MM.1S (cell line): ENCODE measurements around the gene SPHK2.

ENCODE experiments used
- DNase-seq: peaks from one replicate; pipeline ENCODE4 v3.0.0-alpha.2; 2015
- H2AFZ ChIP-seq: fragments of 300-600 bp; sonication (generic); 2 replicates; pipeline ENCODE4 v1.6.0; 2016; ENCODE audit warnings: antibody characterized with exemption, low read length
- H3F3A ChIP-seq: fragments of 300-600 bp; sonication (generic); 2 replicates; pipeline ENCODE4 v1.6.1; 2016; ENCODE audit warnings: mild to moderate bottlenecking, antibody characterized with exemption, low read length, moderate library complexity, mixed read lengths; ENCODE audit not compliant: insufficient read depth
- H3K27ac ChIP-seq: fragments of 300-600 bp; sonication (generic); 2 replicates; pipeline ENCODE4 v1.5.1; 2016; ENCODE audit warnings: mild to moderate bottlenecking, low read length
- H3K27me3 ChIP-seq: fragments of 300-600 bp; sonication (generic); replicated peaks from 2 replicates; pipeline ENCODE4 v1.6.0; 2016; ENCODE audit warnings: low read length; ENCODE audit not compliant: insufficient read depth
- H3K36me3 ChIP-seq: fragments of 300-600 bp; sonication (generic); replicated peaks from 2 replicates; pipeline ENCODE4 v1.6.1; 2016; ENCODE audit warnings: mild to moderate bottlenecking, low read length, mixed read lengths; ENCODE audit not compliant: insufficient read depth
- H3K4me1 ChIP-seq: fragments of 300-600 bp; sonication (generic); 2 replicates; pipeline ENCODE4 v1.6.1; 2016; ENCODE audit warnings: low read length, mixed read lengths
- H3K4me2 ChIP-seq: fragments of 300-600 bp; sonication (generic); 2 replicates; pipeline ENCODE4 v1.6.0; 2016; ENCODE audit warnings: low read depth, low read length
- H3K4me3 ChIP-seq: fragments of 300-600 bp; sonication (generic); 2 replicates; pipeline ENCODE4 v1.5.1; 2016; ENCODE audit warnings: low read length, mixed read lengths
- H3K79me2 ChIP-seq: fragments of 300-600 bp; sonication (generic); 2 replicates; pipeline ENCODE4 v1.6.1; 2016; ENCODE audit warnings: mixed run types, low read length, mixed read lengths
- H3K9ac ChIP-seq: fragments of 300-600 bp; sonication (generic); 2 replicates; pipeline ENCODE4 v1.6.1; 2016; ENCODE audit warnings: low read length, mixed read lengths
- H3K9me2 ChIP-seq: fragments of 300-600 bp; sonication (generic); replicated peaks from 2 replicates; pipeline ENCODE4 v1.6.1; 2016; ENCODE audit warnings: mild to moderate bottlenecking, low read length, mixed read lengths; ENCODE audit not compliant: insufficient read depth
- H3K9me3 ChIP-seq: fragments of 300-600 bp; sonication (generic); replicated peaks from 2 replicates; pipeline ENCODE4 v1.6.1; 2016; ENCODE audit warnings: mild to moderate bottlenecking, low read length, mixed read lengths; ENCODE audit not compliant: insufficient read depth
- H4K20me1 ChIP-seq: fragments of 300-600 bp; sonication (generic); 2 replicates; pipeline ENCODE4 v1.6.1; 2016; ENCODE audit warnings: mild to moderate bottlenecking, low read length, moderate library complexity, mixed read lengths; ENCODE audit not compliant: insufficient read depth
- CTCF ChIP-seq: fragments of 300-600 bp; sonication (generic); IDR thresholded peaks from 2 replicates; pipeline ENCODE4 v1.5.1; 2016; ENCODE audit warnings: antibody characterized with exemption, low read length, mixed read lengths
- EZH2 ChIP-seq: fragments of 300-600 bp; sonication (generic); optimal IDR thresholded peaks from 2 replicates; pipeline ENCODE3; 2017; ENCODE audit warnings: low read depth, mild to moderate bottlenecking, antibody characterized with exemption, low read length, mixed read lengths
- EZH2phosphoT487 ChIP-seq: fragments of 300-600 bp; sonication (generic); IDR thresholded peaks from 2 replicates; pipeline ENCODE4 v1.6.1; 2018; ENCODE audit warnings: antibody characterized with exemption, low read length

Gene SPHK2

GRCh38 chr19:48646001-48646721 is 26.9 kb downstream of the SPHK2 start, which contains the start of gene CA11:
Gene CA11, minus strand, starts transcription at chr19:48646187. Its CDS starts 555 bp downstream, at chr19:48645632.
- DNase-seq = peak; percentile 82
- no peak within 1 kb of the TSS; the same call in 1 of the 2 replicates for H3K27ac ChIP-seq

GRCh38 chr19:48646722-48647216 is 27.5 kb downstream of the SPHK2 start:
- Histone ChIP-seq H3K9me3 (no peaks in the 10 kb centered on the region), H4K20me1 (no peaks in the 10 kb centered on the region), H3K9me2 (no peaks in the 10 kb centered on the region), H3K9ac (no peak overlapping the region), H2AFZ (peak overlapping the region; percentile 68), H3K36me3 (no peaks in the 10 kb centered on the region), H3K4me1 (peaks cover 7% of the 10 kb centered on the region; the same call in 1 of the 2 replicates), H3K27me3 (peaks cover 32% of the 10 kb centered on the region), H3K27ac (no peak overlapping the region), H3K4me2 (peak overlapping the region; percentile 81), H3F3A (no peaks in the 10 kb centered on the region; the same call in 1 of the 2 replicates), H3K79me2 (no peaks in the 10 kb centered on the region), H3K4me3 (peak overlapping the region; percentile 57)
- no peak for DNase-seq
- TF ChIP-seq CTCF (no peak), EZH2 (no peak), EZH2phosphoT487 (no peak)

More at GRCh38 chr19:48646001-48646721, 26.9 kb downstream of the SPHK2 start, which contains the start of gene CA11:
- H3K4me2 ChIP-seq = peak within 1 kb of the TSS; percentile 81
- H3F3A ChIP-seq = no peaks in the 10 kb centered on the region; the same call in 1 of the 2 replicates
- peak within 1 kb of the TSS; percentile 62 for H3K9ac ChIP-seq
- no peaks in the 10 kb centered on the region for H3K36me3 ChIP-seq
- H3K9me2 ChIP-seq = no peaks in the 10 kb centered on the region
- H3K4me3 ChIP-seq = peak within 1 kb of the TSS; percentile 57
- peaks cover 7% of the 10 kb centered on the region; the same call in 1 of the 2 replicates for H3K4me1 ChIP-seq
- H3K79me2 ChIP-seq = no peaks in the 10 kb centered on the region
- TF ChIP-seq EZH2 (no peak), CTCF (peak; percentile 79), EZH2phosphoT487 (no peak)
- H3K27me3 ChIP-seq = peaks cover 37% of the 10 kb centered on the region
- H4K20me1 ChIP-seq = no peaks in the 10 kb centered on the region
- H3K9me3 ChIP-seq = no peaks in the 10 kb centered on the region
- peak within 1 kb of the TSS; percentile 68 for H2AFZ ChIP-seq

GRCh38 chr19:48648134-48648533 is 28.8 kb downstream of the SPHK2 start:
- peaks cover 7% of the 10 kb centered on the region; the same call in 1 of the 2 replicates for H3K4me1 ChIP-seq
- TF ChIP-seq EZH2 = no peak
- TF ChIP-seq CTCF = no peak
- TF ChIP-seq EZH2phosphoT487 = no peak
- no peaks in the 10 kb centered on the region for H3K79me2 ChIP-seq
- H3K27me3 ChIP-seq = peaks cover 18% of the 10 kb centered on the region
- no peak overlapping the region for H3K4me2 ChIP-seq
- H2AFZ ChIP-seq = no peak overlapping the region
- no peaks in the 10 kb centered on the region for H3K36me3 ChIP-seq
- H4K20me1 ChIP-seq = no peaks in the 10 kb centered on the region
- H3F3A ChIP-seq = no peaks in the 10 kb centered on the region; the same call in 1 of the 2 replicates
- DNase-seq = no peak
- H3K27ac ChIP-seq = no peak overlapping the region
- no peak overlapping the region for H3K9ac ChIP-seq
- no peaks in the 10 kb centered on the region for H3K9me3 ChIP-seq
- no peaks in the 10 kb centered on the region for H3K9me2 ChIP-seq
- no peak overlapping the region for H3K4me3 ChIP-seq
